Measurements from ENCODE around the gene FHIT.

The FHIT gene

GRCh38 chr3:61257148-61257547, 5.9 kb upstream of the FHIT start:
- no peak overlapping the region for H3K9ac ChIP-seq (ENCODE audit: low read depth, low read length)
- H3K4me1 ChIP-seq (ENCODE audit: control insufficient read depth, insufficient read depth, low read length) = peaks cover 1% of the 10 kb centered on the region
- no peak overlapping the region for H3K4me3 ChIP-seq (ENCODE audit: low read depth, low read length)
- no peaks in the 10 kb centered on the region for H3K27me3 ChIP-seq (ENCODE audit: control insufficient read depth, insufficient read depth, low read length)
- no peaks in the 10 kb centered on the region for H3K9me3 ChIP-seq (ENCODE audit: control insufficient read depth, insufficient read depth, low read length)
- H3K36me3 ChIP-seq (ENCODE audit: control insufficient read depth, insufficient read depth, low read length) = no peaks in the 10 kb centered on the region

DNA sequence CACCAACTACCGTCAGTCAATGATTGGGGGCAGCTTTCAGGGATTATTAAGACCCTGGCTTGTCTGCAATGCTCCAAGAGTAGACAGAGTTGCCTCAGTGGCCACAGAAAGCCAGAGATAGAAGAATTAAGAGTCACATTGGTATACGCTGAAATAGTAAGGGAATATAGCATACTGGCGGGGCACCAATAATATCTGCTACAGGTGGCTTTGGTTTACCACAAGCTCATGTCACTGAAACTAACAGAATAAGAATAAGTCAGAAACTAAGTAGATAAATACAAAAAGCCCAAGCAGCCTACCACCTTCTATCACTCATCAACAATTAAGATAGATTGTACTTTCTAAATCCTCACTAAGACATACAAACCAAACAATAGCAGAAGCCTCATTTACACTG, 2.5 kb upstream of the FHIT start:
- no peak overlapping the region for H3K9ac ChIP-seq (ENCODE audit: low read depth, low read length)
- no peaks in the 10 kb centered on the region for H3K36me3 ChIP-seq (ENCODE audit: control insufficient read depth, insufficient read depth, low read length)
- H3K9me3 ChIP-seq (ENCODE audit: control insufficient read depth, insufficient read depth, low read length) = no peaks in the 10 kb centered on the region
- H3K4me3 ChIP-seq (ENCODE audit: low read depth, low read length) = no peak overlapping the region
- H3K4me1 ChIP-seq (ENCODE audit: control insufficient read depth, insufficient read depth, low read length) = peaks cover 9% of the 10 kb centered on the region
- no peaks in the 10 kb centered on the region for H3K27me3 ChIP-seq (ENCODE audit: control insufficient read depth, insufficient read depth, low read length)

GRCh38 chr3:61252836-61253235, 1.6 kb upstream of the FHIT start:
- Histone ChIP-seq H3K9me3 (ENCODE audit: control insufficient read depth, insufficient read depth, low read length) (no peaks in the 10 kb centered on the region), H3K4me3 (ENCODE audit: low read depth, low read length) (no peak overlapping the region), H3K9ac (ENCODE audit: low read depth, low read length) (no peak overlapping the region), H3K27me3 (ENCODE audit: control insufficient read depth, insufficient read depth, low read length) (no peaks in the 10 kb centered on the region), H3K4me1 (ENCODE audit: control insufficient read depth, insufficient read depth, low read length) (peaks cover 9% of the 10 kb centered on the region), H3K36me3 (ENCODE audit: control insufficient read depth, insufficient read depth, low read length) (no peaks in the 10 kb centered on the region)

- Histone ChIP-seq H3K4me1 (ENCODE audit: control insufficient read depth, insufficient read depth, low read length) (peaks cover 9% of the 10 kb centered on the region), H3K9me3 (ENCODE audit: control insufficient read depth, insufficient read depth, low read length) (no peaks in the 10 kb centered on the region), H3K9ac (ENCODE audit: low read depth, low read length) (peak overlapping the region; percentile 38), H3K27me3 (ENCODE audit: control insufficient read depth, insufficient read depth, low read length) (no peaks in the 10 kb centered on the region), H3K36me3 (ENCODE audit: control insufficient read depth, insufficient read depth, low read length) (no peaks in the 10 kb centered on the region), H3K4me3 (ENCODE audit: low read depth, low read length) (peak overlapping the region; percentile 87)
Measured at GRCh38 chr3:61250784-61251173, 473 bp downstream of the FHIT start.

GRCh38 chr3:61248496-61248895, 2.8 kb downstream of the FHIT start:
- Histone ChIP-seq H3K9ac (ENCODE audit: low read depth, low read length) (no peak overlapping the region), H3K36me3 (ENCODE audit: control insufficient read depth, insufficient read depth, low read length) (no peaks in the 10 kb centered on the region), H3K9me3 (ENCODE audit: control insufficient read depth, insufficient read depth, low read length) (no peaks in the 10 kb centered on the region), H3K4me3 (ENCODE audit: low read depth, low read length) (no peak overlapping the region), H3K27me3 (ENCODE audit: control insufficient read depth, insufficient read depth, low read length) (no peaks in the 10 kb centered on the region), H3K4me1 (ENCODE audit: control insufficient read depth, insufficient read depth, low read length) (peaks cover 9% of the 10 kb centered on the region)

DNA sequence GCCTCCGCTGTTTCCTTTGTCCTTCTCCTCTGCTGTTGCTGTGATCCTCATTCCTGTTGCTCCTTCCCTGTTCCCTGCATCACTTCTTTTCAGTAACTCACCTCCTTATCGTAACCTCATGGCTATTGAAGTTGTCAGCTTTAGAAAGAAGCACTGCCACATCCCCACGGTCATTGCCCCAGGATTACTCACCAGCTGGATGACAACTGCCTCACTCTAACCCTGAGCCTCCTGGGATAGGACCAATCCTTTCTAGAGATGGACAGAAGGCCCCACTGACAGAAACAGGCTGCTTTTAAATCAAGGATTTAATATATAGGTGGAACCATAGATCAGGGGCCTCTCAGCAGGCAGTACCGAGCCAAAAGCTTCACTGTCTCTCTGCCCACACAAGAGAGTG, 4.1 kb downstream of the FHIT start:
- H3K4me1 ChIP-seq (ENCODE audit: control insufficient read depth, insufficient read depth, low read length) = peaks cover 15% of the 10 kb centered on the region
- H3K4me3 ChIP-seq (ENCODE audit: low read depth, low read length) = no peak overlapping the region
- H3K36me3 ChIP-seq (ENCODE audit: control insufficient read depth, insufficient read depth, low read length) = no peaks in the 10 kb centered on the region
- H3K27me3 ChIP-seq (ENCODE audit: control insufficient read depth, insufficient read depth, low read length) = no peaks in the 10 kb centered on the region
- no peak overlapping the region for H3K9ac ChIP-seq (ENCODE audit: low read depth, low read length)
- H3K9me3 ChIP-seq (ENCODE audit: control insufficient read depth, insufficient read depth, low read length) = no peaks in the 10 kb centered on the region

DNA sequence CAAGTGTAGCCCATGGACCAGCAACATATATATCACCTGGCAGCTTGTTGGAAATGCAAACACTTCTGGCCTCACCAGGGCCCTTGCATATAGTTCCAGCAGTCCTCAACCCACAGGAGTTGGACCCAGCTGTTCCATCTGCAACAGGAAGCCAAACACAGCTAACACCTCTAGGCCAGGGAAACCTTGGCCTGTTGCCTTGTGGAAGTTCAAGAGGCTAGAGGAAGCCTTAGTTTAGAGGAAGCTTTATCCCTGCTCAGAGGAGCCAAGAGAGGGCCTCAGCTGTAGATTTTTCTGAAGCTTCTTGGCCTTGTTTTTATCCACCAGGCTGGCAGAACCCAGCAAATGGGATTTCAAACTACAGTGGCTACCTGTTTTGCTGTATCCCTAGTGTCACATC, 11.4 kb downstream of the FHIT start:
- no peaks in the 10 kb centered on the region for H3K9me3 ChIP-seq (ENCODE audit: control insufficient read depth, insufficient read depth, low read length)
- H3K4me1 ChIP-seq (ENCODE audit: control insufficient read depth, insufficient read depth, low read length) = peaks cover 26% of the 10 kb centered on the region
- no peaks in the 10 kb centered on the region for H3K36me3 ChIP-seq (ENCODE audit: control insufficient read depth, insufficient read depth, low read length)
- no peak overlapping the region for H3K4me3 ChIP-seq (ENCODE audit: low read depth, low read length)
- no peaks in the 10 kb centered on the region for H3K27me3 ChIP-seq (ENCODE audit: control insufficient read depth, insufficient read depth, low read length)
- H3K9ac ChIP-seq (ENCODE audit: low read depth, low read length) = no peak overlapping the region

DNA sequence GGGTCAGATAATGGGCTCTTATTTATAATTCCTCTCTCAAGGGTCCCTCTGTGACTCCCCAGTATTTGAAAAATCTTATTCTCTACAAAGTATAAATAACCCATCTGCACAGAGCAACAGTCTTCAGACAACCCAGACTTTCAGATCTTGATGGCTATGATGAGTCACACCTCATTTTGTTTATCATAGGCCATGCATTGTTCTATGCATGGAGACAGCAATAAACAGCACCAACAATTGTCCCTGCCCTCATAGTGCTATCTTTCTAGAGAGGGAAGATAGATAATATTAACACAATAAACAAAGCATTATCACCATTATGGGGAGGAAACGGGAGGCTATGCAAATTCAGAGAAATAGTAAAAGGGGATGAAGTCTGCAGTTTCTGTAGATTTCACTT, 13.4 kb downstream of the FHIT start:
- no peaks in the 10 kb centered on the region for H3K27me3 ChIP-seq (ENCODE audit: control insufficient read depth, insufficient read depth, low read length)
- no peaks in the 10 kb centered on the region for H3K9me3 ChIP-seq (ENCODE audit: control insufficient read depth, insufficient read depth, low read length)
- H3K36me3 ChIP-seq (ENCODE audit: control insufficient read depth, insufficient read depth, low read length) = no peaks in the 10 kb centered on the region
- H3K9ac ChIP-seq (ENCODE audit: low read depth, low read length) = no peak overlapping the region
- peaks cover 25% of the 10 kb centered on the region for H3K4me1 ChIP-seq (ENCODE audit: control insufficient read depth, insufficient read depth, low read length)
- H3K4me3 ChIP-seq (ENCODE audit: low read depth, low read length) = no peak overlapping the region

GRCh38 chr3:61236556-61236955, 14.7 kb downstream of the FHIT start:
- H3K4me1 ChIP-seq (ENCODE audit: control insufficient read depth, insufficient read depth, low read length) = peaks cover 13% of the 10 kb centered on the region
- no peak overlapping the region for H3K4me3 ChIP-seq (ENCODE audit: low read depth, low read length)
- H3K9me3 ChIP-seq (ENCODE audit: control insufficient read depth, insufficient read depth, low read length) = no peaks in the 10 kb centered on the region
- no peak overlapping the region for H3K9ac ChIP-seq (ENCODE audit: low read depth, low read length)
- no peaks in the 10 kb centered on the region for H3K27me3 ChIP-seq (ENCODE audit: control insufficient read depth, insufficient read depth, low read length)
- H3K36me3 ChIP-seq (ENCODE audit: control insufficient read depth, insufficient read depth, low read length) = no peaks in the 10 kb centered on the region

GRCh38 chr3:61233746-61234145, 17.5 kb downstream of the FHIT start:
- H3K27me3 ChIP-seq (ENCODE audit: control insufficient read depth, insufficient read depth, low read length) = no peaks in the 10 kb centered on the region
- H3K9ac ChIP-seq (ENCODE audit: low read depth, low read length) = no peak overlapping the region
- H3K4me1 ChIP-seq (ENCODE audit: control insufficient read depth, insufficient read depth, low read length) = peaks cover 6% of the 10 kb centered on the region
- no peaks in the 10 kb centered on the region for H3K36me3 ChIP-seq (ENCODE audit: control insufficient read depth, insufficient read depth, low read length)
- H3K4me3 ChIP-seq (ENCODE audit: low read depth, low read length) = no peak overlapping the region
- H3K9me3 ChIP-seq (ENCODE audit: control insufficient read depth, insufficient read depth, low read length) = no peaks in the 10 kb centered on the region

GRCh38 chr3:61231693-61232092, 19.6 kb downstream of the FHIT start:
- H3K9ac ChIP-seq (ENCODE audit: low read depth, low read length) = no peak overlapping the region
- no peaks in the 10 kb centered on the region for H3K27me3 ChIP-seq (ENCODE audit: control insufficient read depth, insufficient read depth, low read length)

GRCh38 chr3:61227799-61228198, 23.5 kb downstream of the FHIT start:
- Histone ChIP-seq H3K27me3 (ENCODE audit: control insufficient read depth, insufficient read depth, low read length) (no peaks in the 10 kb centered on the region), H3K9me3 (ENCODE audit: control insufficient read depth, insufficient read depth, low read length) (no peaks in the 10 kb centered on the region)

More at GRCh38 chr3:61231693-61232092, 19.6 kb downstream of the FHIT start:
- H3K9me3 ChIP-seq (ENCODE audit: control insufficient read depth, insufficient read depth, low read length) = no peaks in the 10 kb centered on the region
- H3K4me3 ChIP-seq (ENCODE audit: low read depth, low read length) = no peak overlapping the region
- H3K36me3 ChIP-seq (ENCODE audit: control insufficient read depth, insufficient read depth, low read length) = no peaks in the 10 kb centered on the region
- H3K4me1 ChIP-seq (ENCODE audit: control insufficient read depth, insufficient read depth, low read length) = peaks cover 3% of the 10 kb centered on the region

More at GRCh38 chr3:61227799-61228198, 23.5 kb downstream of the FHIT start:
- Histone ChIP-seq H3K4me1 (ENCODE audit: control insufficient read depth, insufficient read depth, low read length) (no peaks in the 10 kb centered on the region), H3K9ac (ENCODE audit: low read depth, low read length) (no peak overlapping the region), H3K4me3 (ENCODE audit: low read depth, low read length) (no peak overlapping the region), H3K36me3 (ENCODE audit: control insufficient read depth, insufficient read depth, low read length) (no peaks in the 10 kb centered on the region)
